ENCODE measurements around the gene DNAH14.
"Not testable (repeated sequence)": the region's sequence is repeated elsewhere in the genome, so short reads cannot be mapped to it uniquely, and the experiment has no call there.

DNAH14 gene

DNA sequence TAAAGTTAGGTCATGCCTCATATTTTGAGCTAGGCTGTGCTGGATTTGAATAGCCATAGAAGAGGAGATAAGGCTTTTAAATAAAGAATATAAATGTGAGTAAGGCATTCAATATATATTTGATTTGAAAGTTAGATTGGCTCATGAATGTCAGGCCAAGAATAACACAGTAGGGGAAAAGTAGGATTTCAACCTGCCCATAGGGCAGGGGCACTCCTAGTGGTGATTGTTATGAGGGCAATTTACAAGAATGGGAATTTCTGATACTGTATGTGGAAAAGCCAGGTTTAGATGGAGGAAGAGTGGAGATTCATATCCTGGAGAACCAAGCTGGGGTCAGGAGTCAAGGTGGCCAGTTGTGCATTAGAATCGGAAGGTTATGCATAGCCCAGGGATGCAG is 74.9 kb downstream of the DNAH14 start:
- DNase-seq = no peak

DNA sequence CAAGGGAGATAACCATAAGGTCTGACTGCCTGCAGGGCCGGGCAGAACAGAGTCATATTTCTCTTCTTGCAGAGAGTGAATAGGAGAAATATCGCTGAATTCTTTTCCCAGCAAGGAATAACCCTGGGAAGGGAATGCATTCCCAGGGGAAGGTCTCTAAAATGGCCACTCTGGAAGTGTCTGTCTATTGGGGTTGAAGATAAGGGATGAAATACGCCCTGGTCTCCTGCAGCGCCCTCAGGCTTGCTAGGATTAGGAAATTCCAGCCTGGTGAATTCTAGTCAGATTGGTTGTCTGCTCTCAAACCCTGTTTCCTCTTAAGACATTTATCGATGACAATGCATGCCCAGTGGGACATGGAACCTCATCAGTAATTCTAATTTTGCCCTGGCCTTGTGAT is 76.9 kb downstream of the DNAH14 start:
- DNase-seq = not testable (repeated sequence)

DNA sequence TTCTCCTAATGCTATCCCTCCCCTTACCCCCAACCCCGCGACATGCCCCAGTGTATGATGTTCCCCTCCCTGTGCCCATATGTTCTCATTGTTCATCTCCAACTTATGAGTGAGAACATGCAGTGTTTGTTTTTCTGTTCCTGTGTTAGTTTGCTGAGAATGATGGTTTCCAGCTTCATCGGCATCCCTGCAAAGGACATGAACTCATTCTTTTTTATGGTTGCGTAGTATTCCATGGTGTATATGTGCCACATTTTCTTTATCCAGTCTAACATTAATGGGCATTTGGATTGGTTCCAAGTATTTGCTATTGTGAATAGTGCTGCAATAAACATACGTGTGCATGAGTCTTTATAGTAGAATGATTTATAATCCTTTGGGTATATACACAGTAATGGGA is 78.6 kb downstream of the DNAH14 start:
- DNase-seq = not testable (repeated sequence)

DNA sequence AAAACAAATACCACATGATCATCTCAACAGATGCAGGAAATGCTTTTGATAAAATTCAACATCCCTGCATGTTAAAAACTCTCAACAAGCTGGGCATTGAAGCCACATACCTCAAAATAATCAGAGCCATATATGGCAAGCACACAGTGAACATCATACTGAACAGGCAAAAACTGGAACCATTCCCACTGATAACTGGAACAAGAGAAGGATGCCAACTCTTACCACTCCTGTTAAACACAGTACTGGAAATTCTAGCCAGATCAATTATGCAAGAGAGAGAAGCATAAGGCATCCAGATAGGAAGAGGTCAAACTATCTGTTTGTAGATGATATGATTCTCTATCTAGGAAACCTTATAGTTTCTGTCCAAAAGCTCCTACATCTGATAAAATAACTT is 91.6 kb downstream of the DNAH14 start:
- no peak for DNase-seq

DNA sequence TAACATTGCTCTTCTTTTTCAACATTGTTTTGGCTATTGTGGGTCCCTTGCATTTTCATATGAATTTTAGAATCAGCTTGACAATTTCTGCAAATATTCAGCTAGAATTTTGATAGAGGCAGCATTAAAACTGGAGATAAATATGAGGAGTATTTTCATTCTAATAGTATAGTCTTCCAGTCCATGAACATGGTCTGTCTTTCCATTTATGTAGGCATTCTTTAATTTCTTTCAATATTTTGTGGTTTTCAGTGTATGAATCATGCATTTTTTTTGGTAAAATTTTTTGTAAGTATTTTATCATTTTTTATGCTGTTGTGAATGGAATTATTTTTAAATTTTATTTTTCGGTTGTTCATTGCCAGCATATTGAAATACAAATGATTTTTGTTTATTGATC is 97.2 kb downstream of the DNAH14 start:
- no peak for DNase-seq

DNA sequence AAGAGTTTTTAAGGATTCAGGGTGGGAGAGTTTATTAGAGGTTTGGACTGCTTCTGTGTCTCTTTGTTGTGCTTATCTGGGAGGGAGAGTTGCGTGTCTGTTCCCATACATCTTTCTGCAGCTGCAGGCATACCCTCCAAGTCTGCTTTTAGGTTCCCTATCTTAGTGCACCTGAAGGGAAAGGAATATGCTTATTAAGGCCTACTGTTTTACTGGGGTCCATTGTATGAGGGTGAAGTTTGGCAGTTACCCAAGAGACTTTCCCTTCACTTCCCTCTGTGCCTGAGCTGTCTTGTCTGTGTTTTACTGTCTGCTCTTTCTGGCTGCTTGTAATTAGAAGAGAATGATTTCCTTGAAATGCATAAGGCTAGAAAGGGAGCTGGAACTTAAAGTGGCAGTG is 107.0 kb downstream of the DNAH14 start:
- DNase-seq = not testable (repeated sequence)

DNA sequence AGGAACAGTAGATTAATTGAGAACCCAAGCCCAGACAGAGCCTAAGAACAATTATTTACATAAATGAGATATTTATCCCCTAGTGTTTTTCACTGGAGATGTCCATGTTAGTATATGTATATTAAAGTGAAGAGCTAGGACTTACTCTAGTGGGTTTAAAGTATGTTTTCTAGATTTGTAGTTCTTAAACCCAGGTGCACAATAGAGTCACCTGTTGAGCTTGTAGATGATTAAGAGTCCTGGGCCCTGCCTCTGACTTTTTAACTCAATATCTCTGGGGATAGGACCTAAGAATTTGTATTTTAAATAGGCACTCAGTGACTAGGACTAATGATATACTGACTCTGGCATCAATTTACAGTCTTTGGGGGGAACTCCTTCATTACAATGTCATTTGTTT is 112.8 kb downstream of the DNAH14 start:
- no peak for DNase-seq

DNA sequence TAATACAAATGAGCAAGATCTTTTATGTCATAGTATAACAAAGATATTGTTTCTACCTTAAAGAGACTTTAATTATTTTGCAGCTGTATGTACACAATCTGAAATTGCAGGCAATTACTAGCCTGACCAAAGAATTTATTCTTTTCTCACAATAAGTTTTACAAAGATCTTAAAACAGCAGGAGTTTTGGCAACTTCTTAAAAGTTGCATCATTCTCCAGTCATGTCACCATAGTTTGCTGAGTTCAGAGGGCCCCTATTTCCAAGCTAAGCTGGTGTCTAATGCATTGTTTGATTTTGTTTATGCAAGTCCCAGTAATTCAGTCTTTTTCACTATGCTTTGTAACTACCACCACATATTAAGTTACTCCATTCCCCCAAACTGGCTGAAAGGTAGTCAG is 114.8 kb downstream of the DNAH14 start:
- no peak for DNase-seq

DNA sequence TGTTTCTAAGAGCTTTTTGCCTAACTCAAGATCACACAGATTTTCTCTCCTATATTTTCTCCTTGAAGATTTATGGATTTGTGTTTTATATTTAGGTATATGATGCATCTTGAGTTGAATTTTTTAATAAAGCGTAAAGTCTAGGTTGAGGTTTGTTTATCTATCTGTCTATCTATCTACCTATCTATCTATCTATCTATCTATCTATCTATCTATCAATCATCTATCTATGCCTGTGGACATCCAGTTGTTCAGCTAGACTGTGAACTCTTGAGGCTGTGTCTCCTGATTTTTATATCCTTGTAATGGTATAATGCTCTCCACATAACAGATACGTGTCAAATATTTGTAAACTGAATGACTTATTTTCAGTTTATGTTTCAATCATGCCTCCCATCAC is 120.1 kb downstream of the DNAH14 start:
- no peak for DNase-seq

DNA sequence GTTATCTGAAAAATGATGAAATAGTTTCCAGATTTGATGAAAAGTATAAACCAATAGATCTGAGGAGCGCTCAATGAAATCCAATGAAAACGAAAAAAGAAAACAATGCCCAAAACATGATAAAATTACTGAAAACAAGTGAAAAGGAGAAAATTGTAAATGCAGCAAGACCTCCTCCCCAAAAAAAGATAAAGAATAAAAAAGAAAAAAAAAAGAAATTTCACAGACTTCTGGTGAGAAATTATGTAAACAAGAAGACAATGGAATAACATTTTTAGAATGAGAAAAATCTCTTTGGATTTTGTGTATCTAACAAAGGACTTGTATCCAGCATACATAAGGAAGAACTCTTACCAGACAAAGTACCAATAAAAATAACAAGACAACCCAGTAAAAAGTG is 134.2 kb downstream of the DNAH14 start:
- DNase-seq = no peak

DNA sequence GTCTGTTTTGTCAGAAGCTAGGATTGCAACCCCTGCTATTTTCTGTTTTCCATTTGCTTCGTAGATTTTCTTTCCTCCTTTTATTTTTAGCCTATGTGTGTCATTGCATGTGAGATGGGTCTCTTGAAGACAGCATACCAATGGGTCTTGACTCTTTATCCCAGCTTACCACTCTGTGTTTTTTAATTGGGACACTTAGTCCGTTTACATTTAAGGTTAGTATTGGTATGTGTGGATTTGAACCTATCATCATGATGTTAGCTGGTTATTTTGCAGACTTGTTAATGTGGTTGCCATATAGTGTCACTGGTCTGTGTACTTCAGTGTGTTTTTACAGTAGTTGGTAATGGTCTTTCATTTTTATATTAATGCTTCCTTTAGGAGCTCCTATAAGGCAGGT is 141.5 kb downstream of the DNAH14 start:
- DNase-seq = no peak

DNA sequence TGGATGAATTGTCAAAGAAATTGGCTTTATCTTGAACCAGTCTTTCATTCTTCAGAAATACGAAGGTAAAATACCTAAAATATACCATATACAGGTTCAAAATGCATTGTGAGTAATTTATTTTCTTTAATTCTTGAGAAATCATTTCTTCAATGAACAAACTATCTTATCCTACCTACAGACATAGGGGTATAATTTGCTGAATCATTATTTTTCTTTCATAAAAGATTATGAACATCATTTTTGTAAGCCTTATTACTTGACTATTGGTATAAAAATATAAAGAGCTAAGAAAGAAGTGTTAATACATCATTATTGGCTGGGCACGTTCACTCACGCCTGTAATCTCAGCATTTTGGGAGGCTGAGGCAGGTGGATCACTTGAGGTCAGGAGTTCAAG is 167.7 kb downstream of the DNAH14 start:
- no peak for DNase-seq

DNA sequence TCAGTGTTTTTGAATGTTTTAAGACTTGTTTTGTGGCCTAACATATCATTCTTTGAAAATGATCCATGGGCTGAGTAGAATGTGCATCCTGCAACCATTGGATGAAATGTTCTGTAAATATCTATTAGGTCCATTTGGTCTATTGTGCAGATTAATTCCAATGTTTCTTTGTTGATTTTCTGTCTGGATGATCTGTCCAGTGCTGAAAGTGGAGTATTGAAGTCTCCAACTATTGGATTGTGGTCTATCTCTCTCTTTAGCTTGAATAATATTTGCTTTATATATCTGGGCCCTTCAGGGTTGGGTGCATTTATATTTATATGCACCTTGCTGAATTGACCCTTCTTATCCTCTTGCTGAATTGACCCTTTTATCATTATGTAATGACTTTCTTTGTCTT is 181.5 kb downstream of the DNAH14 start:
- DNase-seq = no peak

DNA sequence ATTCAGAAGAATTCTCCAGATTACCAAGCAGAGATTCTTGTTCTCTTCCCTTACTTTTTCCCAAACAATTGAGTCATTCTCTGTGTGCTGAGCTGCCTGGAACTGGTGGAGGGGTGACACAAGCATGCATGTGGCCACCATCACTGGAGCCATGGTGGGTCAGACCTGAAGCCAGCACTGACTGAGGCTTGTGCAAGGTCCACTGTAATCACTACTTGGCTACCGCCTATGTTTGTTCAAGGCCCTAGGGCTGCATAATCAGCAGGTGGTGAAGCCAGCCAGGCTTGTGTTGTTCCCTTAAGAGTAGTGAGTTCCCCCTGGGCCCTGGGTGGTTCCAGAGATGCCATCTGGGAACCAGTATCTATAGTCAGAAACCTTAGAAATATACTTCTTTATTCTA is 183.8 kb downstream of the DNAH14 start:
- no peak for DNase-seq

DNA sequence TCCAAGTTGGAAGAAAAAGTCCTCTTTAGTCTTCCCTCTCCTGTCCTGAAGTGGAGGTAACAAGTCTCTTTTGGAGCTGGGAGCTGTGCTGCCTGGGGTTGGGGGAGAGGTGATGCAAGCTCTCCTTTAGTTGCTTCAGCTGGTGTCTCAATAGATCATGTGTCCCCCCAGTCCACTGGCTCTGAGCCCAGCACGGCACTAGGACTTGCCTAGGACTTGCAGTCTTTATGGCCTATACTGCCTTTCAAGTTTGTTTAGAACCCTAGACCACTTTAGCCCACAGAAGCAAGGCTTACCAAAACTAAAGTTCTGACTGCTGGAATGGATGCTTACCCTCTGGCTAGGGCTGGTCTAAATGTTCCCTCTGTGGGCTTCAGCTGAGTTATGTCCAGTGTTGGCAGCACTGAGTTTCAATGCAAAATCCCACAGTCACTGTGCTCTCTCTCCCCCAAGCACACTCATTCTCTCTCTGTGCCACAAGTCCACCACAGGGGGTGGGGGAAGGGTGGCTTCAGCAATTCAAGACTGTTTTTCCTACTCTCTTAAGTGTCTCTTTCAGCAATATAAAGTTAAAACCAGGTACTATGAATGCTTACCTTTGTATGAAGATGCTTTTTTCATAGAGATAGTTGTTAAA is 185.0 kb downstream of the DNAH14 start:
- DNase-seq = no peak

DNA sequence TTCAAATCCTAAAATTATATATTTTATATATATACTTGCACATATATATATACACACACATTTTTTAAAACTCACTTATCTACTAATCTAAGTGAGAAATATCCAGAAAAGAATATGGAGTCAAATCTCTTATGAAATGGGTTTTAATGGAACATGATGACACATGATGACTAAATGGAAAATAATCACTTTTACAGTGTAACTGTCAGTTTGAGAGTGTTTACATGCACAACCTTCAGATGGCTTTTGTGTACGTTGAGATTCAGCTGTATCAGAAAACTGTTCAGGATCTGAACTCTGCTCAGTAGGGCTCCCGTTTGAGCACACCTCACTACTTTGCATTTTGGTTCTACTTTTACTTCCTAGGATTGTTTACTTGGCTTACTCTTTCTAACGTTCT is 189.8 kb downstream of the DNAH14 start:
- no peak for DNase-seq

DNA sequence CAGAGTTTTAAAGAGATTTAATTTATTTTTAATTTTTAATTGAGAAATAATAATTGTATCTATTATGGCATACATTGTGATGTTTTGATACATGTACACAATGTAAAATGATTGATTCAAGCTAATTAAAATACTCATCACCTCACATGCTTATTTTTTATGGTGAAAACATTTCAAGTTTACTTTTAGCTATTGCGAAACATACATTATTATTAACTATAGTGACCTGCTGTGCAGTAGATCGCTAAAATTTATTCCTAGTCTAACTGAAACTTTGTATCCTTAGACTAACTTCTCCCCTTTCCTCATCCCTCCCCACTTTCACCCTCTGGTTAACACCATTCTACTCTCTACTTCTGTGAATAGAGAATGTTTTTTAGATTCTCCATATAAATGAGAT is 191.6 kb downstream of the DNAH14 start:
- no peak for DNase-seq

DNA sequence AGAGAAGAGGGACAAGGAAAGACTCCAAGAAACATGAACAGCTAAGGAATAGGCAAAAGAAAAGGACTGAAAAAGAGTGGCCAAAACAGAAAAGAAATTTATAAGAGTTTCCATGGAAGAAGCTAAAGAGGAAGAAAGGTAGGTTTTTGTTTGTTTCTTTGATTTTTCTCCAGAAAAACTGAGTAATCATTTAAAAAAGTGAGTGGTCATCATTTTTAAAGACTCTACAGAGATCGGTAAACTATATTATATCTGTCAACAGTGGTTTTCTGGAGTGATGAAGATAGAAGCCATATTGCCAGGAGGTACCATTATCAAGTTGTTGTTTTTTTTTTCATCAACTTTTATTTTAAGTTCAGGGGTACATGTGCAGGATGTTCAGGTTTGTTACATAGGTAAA is 202.4 kb downstream of the DNAH14 start:
- no peak for DNase-seq

DNA sequence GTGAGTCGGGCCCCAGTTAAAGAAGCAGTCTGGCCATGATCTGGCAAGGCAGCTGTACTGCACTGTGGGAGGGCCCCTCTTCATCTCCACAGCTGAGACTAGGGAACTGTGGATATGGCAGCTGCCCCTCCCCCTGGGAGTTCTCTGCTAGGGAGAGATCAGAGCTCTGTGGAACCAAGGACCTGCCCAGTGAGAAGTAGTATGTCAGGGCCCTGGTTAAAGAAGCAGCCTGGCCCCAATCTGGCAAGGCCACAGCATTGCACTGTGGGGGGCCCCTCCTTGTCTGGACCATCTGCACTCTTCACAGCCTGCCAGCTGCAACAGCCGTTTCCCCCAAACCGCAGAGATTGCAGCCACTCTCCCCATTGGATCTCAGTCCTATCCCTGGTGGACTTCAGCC is 208.5 kb downstream of the DNAH14 start:
- no peak for DNase-seq

DNA sequence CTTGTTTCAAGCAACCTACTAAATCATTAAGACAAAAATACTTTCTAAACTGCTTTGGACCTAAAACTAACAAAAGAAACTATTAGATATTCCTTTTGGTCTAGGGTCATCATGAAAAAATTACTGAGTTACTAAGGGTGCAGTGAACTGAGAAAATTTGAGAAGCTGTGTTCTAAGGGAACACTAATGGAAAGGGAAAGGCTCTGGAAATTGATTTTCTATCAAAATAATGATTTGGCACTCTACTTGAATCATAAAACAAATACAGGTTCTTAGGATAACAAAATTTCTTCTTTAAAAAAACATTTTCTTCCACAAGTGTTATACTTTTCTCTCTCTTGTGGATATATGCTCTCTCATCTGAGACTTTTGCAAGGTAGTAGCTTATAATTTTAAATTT is 213.5 kb downstream of the DNAH14 start:
- DNase-seq = no peak

DNA sequence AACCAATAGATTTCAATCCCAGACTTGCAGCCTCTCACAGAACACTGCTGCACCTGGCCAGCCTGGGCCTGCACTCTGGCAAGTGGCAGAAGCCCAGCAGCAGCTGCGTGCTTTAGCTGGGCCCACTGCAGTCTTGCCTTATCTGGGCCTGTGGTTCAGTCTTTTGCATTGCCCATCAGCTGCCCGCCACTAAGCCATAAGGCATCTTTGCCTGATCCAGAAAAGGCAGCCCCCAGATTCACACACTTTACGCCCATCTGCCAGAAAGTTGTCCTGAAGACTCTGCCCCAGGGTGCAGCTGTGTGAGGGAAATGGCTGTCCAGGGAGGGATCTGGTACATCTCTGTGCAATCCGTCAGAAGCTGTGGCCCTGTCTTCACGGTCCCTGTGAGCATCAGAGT is 217.0 kb downstream of the DNAH14 start:
- DNase-seq = no peak

DNA sequence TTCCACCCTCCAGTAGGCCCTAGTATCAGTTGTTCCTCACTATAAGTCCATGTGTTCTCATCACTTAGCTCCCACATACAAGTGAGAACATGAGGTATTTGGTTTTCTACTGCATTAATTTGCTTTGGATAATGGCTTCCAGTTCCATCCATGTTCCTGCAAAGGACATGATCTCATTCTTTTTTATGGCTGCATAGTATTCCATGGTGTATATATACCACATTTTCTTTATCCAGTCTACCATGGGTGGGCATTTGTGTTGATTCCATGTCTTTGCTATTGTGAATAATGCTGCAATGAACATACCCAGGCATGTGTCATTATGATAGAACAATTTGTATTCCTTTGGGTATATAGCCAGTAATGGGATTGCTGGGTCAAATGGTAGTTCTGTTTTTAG is 218.3 kb downstream of the DNAH14 start:
- DNase-seq = not testable (repeated sequence)

DNA sequence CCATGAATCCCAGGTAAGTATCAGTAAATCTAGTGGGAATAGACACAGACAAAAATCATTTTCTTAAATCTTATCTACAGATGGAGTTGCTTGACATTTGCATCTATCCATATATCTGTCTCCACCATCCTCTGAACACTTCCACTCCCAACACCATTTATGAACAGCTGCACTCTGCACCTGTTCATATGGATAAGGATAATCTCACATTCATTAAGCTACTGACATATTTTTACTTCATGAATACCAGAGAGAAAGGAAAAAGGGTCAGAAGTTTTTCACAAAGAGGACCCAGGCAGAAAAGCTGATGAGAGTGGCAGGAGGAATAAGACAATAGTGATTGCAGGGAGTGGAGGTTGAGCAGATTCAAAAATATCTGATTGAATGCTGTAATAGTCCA is 222.6 kb downstream of the DNAH14 start:
- no peak for DNase-seq

DNA sequence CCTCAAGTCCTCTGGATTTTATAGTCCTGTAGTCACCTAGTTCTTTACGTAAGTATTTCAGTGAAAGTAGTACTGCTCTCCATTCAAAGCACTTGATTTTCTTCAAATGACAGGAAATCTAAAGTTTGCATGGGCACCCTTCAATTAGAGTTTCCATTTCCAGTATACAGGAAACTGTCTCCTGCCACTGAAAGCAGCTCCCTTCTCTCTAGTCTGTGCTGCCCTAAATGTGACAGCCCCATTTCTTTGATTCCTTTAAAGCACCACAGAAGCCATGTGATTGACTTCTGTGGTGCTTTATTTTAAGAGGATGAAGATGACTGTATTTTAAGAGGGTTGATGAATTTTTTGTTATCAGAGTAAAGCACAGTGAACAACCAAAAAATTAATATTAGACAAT is 226.1 kb downstream of the DNAH14 start:
- no peak for DNase-seq

DNA sequence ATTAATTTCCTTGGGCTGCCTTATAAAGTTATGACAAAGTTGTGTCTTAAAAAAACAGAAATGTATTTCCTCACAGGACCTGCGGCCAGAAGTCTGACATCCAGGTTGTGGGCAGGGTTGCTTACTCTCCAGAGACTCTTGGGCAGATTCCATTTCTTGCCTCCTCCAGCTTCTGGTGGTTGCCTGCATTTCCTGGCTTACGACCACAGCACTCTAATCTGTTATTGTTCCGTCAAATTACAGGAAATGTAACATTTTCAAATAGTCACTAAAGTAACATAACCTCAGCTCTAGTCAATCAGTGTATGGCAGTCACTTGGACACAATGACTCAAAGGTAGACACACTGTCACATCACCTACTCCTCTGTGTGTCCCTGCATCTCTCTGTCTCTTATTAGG is 226.8 kb downstream of the DNAH14 start:
- peak; percentile 10 for DNase-seq

DNA sequence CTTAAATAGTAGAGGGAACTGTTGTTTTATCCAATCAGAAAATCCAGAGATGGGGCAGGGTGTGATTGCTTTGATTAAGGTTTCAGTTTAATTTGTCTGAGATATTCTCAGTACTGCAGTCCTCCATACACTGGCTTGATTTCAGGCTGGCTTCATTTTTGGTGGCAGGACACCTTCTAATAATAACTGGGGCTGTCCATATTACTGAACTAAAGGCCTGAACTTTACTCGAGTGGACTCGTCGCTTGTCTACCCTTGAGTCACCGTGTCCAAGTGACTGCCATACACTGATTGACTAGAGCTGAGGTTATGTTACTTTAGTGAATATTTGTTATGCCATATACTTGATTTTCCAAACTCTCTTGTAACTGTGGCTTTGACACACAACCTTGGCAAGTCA is 228.8 kb downstream of the DNAH14 start:
- no peak for DNase-seq
